ENCODE results near the gene CCL25.
"Not testable (repeated sequence)": the region's sequence is repeated elsewhere in the genome, so short reads cannot be mapped to it uniquely, and the experiment has no call there.

CCL25 gene

DNA sequence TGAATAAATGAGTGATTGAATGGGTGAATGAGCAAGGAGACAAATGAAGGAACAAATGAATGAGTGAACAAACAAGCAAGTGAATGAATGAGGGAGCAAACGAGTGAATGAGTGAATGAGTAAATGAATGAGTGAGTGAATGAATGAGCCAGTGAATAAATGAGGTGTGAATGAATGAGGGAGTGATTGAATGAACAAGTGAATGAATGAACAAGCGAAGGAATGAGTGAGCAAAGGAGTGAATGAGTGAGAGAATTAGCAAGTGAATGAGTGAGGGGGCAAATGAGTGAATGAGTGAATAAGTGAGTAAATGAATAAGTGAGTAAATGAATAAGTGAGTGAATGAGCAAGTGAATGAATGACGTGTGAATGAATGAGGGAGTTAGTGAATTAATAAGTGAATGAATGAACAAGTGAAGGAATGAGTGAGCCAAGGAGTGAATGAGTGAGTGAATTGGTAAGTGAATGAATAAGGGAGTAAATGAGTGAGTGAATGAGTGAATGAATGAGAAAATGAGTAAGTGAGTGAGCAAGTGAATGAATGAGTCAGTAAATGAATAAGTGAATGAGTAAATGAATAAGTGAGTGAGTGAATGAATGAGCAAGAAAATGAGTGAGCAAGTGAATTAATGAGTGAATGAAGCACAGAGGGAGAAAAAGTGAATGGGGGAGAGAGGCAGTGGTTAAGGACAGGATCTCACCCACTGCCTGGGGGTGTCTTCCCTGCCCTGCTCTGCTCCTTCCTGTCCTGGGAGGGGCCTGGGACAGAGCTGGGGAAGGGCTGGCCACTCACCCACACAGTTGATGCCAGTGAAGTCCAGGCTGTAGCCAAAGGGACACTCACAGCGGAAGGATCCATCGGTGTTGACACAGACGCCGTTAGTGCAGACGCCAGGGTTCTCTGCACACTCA is 36.4 kb downstream of the CCL25 start:
- no peak for DNase-seq

DNA sequence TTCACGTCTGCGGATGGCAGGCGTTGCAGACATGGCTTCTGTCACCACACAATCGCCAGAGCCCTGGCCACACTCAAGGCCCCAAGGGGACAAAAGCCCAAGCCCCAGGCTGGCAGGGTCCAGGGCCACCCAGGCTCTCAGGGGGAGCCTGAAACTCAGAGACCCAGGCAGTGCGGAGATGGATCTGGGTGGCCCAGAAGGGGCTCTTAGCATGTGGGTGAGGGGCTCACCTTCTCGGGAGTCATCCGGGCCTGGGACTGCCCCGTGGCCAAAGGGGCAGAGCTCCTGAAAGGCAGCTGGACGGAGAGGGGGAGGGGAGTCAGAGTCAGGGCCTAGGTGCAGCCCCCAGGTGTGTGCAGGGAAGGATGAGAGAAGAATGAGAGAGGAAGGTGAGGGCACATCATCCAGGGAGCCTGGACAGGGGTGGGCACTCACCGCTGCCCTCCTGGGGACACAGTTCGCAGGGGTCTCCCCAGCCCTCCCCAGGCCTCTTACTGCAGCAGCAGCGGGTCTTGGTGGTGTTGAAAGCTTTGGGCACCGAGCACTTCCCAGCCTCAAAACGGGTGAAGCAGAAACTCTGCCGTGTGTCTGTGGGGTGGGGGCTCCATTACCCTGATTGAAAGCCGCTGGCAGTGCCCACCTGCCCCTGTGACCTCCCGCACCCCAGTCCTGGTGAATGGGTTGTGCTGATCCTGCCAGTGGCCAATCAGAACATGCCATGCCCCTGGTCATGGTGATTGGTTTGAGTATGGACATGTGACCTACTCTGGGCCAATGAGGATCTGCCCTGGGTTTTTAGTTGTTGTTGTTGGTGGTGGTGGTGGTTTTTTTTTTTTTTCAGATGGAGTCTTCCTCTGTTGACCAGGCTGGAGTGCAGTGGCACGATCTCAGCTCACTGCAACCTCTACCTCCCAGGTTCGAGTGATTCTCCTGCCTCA is 37.4 kb downstream of the CCL25 start:
- DNase-seq: no peak

DNA sequence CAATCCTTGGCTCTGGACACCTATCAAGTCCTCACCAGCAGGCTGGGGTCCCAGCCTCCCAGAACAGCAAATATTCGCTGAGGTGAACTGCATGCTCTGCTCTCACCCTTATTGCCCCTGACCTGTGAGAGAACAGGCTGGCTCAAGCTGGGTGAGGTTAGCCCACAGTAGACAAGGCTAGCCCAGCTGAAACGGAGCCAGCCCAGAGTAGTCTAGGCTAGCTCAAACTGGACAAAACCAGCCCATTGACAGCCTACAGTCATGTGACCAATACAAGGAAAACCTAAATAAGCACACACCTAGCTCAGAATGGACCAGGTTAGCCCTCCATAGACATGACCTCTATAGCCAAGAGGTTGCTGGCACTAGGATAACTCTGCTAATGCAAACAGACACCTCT is 38.4 kb downstream of the CCL25 start:
- no peak for DNase-seq

DNA sequence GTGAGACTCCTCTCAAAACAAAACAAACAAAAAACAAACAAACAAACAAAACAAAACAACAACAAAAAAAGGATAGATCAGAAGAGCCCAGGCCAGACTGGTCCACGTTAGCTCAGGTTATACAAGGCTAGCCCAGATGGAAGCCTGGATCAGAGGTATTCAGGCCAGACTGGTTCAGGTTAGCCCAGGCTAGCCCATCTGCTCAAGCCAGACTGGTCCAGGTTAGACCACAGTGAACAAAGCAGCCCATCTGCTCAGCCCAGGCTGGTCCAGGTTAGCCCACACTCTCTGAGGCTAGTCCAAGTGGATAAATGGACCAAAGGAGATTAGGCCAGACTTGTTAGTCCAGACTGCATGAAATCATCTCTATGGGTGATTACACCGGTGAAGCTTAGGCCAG is 41.2 kb downstream of the CCL25 start:
- no peak for DNase-seq

DNA sequence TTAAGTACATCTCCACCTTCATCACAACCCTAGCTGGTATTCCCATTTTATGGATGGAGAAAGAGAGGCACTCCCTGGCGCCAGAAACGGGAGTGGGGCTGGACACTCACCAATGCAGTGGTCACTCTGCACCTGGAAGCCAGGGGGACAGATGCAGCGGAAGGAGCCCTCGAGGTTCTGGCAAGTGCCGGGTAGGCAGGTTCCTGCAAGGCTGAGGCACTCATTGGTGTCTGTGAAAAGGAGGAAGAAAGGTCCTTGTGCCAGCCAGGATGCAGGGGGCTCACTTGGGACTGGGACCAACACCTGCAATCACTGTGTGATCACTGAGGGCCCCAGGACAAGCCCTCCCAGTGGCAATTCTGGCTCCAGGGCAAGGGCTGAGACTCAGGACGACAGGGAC is 41.8 kb downstream of the CCL25 start:
- DNase-seq: no peak

DNA sequence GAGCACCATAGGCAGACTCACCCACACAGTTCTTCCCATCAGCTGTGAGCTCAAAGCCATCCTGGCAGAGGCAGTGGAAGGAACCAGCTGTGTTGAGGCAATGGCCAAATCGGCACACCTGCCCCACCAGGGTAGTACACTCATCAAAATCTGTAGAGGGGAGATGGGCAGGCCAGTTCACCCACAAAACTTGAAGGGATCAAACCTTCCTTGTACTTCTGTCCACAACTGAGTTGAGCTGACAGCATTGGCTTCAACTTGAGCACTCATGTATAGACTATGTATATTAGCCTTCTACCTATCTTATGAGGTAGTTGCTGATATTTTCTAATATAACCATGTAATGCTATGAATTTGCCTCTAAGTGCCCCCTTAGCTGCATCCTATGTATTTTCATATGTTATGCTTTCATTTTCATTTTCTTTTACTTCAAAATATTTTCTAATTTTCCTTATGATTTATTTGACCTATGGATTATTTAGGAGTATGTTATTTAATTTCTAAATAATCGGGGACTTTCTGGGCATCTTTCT is 42.9 kb downstream of the CCL25 start:
- DNase-seq: no peak

DNA sequence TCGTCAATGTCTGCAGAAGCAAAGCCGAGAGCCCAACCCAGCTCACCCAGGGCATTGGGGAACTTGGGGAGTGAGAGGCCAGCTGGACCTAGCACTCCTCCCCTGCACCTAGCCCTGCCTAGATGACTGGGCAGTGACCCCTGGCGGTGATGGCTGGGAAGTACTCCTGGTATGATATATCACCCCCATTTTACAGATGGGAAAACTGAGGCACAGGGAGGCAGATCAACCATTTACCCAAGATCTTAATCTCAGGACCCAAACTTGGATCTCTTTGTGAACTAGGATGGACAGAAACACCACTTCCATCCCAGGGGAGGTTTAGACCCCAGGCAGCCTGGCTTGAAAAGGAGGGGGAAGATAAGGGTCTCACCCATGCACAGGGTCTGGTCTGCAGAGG is 43.5 kb downstream of the CCL25 start:
- no peak for DNase-seq

DNA sequence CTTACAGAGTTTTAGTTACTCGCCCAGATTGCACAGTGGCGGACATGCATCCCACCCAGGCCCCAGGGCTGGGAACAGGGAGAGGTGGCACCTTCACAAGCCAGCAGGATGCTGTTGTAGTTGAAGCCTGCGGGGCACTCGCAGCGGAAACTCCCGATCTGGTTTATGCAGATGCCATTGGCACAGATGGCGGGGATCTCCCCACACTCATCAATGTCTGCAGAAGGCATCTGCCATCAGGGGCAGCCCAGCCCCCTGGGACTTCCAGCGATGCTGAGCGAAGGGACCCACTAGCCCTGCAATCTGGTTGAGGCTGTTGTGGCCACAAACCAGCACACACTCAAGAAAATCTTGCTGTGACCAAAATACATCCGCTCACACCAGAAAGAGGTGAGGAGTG is 44.6 kb downstream of the CCL25 start:
- no peak for DNase-seq

DNA sequence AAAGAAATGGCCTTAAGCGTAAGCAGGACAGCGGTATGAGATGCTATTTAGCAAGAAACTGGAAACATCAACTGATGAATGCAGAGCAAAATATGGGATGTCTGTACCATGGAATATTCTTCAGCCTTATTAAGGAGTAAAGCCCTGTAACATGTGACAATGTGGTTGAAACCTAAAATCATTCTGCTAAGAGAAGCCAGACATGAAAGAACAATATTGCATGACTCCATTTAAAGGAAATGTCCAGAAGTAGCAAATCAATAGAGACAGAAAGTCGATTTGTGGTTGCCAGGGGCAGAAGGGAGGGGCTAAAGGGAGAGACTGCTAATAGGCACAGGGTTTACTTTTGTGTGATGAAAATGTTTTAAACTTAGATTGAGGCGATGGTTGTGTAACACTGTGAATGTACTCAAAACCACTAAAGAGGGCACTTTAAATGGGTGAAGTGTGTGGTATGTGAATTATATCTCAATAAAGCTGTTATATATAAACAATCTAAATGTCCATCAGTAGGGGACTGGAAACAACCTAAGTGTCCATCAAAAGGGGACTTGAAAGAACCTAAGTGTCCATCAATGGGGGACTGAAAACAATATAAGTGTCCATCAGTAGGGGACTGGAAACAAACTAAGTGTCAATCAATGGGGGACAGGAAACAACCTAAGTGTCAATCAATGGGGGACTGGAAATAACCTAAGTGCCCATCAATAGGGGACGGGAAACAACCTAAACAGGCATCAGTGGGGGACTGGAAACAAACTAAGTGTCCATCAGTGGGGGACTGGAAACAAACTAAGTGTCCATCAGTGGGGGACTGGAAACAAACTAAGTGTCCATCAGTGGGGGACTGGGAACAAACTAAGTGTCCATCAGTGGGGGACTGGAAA is 45.4 kb downstream of the CCL25 start:
- DNase-seq: no peak

DNA sequence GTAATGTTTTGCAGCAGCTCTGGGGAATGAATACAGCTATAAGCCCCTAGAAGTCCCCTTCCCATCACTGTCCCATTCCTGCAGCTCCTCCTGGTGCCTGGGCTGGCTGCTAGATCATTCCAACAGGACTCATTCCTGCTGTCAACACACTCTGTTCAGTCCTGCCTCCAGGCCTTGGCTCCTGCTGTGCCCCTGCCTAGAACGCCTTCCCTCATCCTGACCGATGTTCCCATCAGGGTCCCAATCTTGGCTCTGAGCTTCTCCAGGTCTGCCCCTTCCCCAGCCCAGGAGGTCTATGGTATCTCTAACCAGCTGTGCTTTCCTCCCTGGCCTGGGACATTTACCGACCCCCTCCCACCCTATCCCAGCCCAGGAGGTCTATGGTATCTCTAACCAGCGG is 48.8 kb downstream of the CCL25 start:
- no peak for DNase-seq

DNA sequence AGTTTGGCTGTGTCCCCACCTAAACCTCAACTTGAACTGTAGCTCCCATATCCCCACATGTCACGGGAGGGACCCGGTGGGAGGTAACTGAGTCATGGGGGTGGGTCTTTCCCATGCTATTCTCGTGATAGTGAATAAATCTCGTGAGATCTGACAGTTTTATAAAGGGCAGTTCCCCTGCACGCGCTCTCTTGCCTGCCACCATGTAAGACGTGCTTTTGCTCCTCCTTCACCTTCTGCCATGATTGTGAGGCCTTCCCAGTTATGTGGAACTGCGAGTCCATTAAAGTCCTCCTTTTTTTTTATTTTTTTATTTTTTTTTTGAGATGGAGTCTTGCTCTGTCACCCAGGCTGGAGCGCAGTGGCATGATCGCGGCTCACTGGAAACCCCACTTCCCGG is 49.4 kb downstream of the CCL25 start:
- DNase-seq: not testable (repeated sequence)

DNA sequence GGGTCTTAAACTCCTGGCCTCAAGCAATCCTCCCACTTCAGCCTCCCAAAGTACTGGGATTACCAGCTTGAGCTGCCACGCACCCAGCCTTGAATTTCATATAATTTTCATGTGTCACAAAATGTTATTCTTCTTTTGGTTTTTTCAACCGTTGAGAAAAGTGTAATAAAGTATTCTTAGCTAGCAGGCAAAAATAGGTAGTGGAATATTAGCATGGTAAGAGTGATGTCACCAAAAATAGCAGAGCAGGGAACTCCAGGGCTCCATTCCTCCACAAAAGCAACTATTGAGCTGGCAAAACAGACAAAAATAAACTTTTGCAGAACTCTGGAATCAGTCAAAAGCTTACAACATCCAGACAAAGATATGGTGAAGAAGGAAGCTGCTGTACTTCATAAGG is 52.9 kb downstream of the CCL25 start:
- DNase-seq: no peak

DNA sequence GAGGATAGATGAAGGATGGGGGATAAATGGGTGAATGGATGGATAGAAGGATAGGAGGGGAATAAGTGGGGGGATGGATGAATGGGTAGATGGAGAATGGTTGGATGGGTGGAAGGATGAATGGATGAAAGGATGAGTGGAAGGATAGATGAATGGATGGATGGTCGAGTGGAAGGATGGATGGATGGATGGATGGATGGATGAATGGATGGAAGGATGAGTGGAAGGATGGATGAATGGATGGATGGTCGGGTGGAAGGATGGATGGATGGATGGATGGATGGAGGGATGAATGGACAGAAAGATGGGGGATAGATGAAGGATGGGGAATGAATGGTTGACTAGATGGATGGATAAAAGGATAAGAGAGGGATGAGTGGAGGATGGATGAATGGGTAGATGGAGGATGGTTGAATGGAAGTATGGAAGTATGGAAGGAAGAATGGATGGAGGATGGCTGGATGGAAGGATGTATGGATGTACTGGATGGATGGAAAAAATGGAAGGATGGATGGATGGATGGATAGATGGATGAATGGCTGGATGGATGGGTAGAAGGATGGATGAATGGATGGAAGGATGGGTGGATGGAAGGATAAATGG is 54.8 kb downstream of the CCL25 start:
- DNase-seq: no peak

DNA sequence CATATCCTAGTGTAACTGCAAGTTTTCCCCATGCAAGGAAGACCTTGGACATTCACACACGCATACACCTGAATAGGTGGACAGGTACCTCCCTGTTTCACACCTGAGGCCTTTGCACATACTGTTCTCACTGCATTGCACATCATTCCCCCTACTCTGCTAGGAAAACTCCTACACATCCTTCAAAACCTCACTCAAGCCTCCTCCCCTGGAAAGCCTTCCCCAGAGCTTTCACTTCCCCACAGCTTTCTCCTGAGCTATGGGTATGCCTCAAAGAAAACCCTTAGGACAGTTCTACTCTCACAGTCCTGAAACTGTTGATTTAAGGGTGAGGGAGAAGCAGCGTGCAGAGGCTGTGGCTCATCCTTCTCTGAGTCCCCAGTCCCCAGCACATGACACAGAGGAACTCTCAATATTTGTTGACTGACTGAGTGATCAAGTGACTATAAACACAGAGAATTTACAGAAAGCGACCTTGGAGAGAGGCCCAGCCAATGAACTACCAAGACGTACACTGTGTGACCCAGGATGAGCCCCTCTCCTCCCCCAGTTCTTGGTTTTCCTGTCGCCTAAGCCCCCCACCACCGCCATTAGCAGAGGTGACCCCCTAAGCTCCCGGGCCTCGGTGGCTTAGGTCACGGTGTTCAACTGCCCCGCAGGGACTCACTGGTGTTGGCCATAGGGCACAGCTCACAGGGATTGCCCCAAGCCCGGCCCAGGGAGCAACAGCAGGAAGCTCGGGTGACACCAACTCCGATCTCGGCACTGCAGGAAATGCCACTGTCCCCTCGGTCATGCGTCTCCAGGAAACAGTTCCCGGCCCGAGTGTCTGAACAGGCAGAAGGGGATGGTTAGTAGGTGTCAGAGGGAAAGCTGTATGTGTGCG is 56.2 kb downstream of the CCL25 start:
- no peak for DNase-seq

DNA sequence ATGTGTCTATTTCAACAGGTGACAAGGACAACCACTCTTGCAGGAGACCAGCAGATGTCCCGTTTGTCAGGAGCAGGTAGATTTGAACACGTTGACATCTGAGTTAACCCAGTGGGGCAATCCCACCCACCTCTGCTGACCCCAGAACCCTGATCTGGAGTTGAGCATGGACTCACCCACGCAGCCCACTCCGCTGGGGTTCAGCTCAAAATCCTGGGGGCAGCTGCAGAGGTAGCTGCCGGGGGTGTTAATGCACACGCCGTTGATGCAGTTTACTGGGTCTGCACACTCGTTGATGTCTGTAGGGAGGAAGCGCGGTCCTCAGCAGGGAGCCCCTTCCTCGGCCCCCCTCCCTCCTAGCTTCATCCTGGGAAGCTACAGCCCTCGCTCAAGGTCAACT is 56.9 kb downstream of the CCL25 start:
- DNase-seq: no peak

DNA sequence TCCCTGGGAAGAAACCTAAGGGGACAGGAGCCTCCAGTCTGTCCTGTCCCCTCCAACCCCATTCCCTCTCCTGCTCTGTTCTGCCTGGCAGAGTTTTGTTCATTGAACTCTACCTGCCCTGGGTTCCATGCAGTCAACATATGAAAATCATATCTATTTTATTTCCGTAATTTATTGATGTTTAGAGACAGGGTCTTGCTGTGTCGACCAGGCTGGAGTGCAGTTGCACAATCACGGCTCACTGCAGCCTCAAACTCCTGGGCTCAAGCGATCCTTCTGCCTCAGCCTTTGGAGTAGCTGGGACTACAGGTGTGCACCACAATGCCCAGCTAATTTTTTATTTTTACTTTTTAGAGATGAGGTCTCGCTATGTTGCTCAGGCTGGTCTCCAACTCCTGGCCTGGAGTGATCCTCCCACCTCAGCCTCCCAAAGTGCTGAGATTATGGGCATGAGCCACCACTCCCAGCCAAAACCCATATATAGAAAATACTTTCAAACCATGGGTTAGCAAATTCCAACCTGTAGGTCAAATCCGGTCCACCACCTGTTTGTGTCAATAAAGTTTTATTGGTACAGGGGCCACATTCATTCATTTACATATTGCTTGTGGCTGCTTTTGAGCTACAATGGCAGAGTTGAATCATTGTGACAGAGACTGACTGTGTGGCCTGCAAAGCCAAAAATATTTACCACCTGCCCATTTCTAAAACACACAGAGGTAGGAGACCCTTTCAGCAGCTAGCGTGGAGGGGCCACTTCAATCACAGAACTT is 57.5 kb downstream of the CCL25 start:
- no peak for DNase-seq

DNA sequence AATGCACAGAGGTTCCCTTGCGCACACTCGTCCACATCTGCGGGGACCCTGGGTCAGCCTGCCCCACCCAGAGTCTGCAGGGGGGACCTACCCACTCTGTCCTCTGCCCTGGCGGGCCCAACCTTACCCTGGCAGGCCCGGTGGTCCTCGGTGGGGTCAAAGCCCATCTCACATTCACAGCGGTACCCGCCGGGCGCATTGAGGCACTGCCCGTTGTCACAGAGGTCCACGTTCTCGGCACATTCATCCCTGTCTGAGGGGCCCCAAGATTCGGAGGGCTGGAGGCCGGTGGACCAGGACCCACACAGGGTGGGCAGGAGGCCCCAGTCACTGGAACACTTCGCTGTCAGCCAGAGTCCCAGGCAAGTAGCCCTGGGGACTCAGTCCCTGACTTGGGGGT is 58.4 kb downstream of the CCL25 start:
- DNase-seq: no peak

DNA sequence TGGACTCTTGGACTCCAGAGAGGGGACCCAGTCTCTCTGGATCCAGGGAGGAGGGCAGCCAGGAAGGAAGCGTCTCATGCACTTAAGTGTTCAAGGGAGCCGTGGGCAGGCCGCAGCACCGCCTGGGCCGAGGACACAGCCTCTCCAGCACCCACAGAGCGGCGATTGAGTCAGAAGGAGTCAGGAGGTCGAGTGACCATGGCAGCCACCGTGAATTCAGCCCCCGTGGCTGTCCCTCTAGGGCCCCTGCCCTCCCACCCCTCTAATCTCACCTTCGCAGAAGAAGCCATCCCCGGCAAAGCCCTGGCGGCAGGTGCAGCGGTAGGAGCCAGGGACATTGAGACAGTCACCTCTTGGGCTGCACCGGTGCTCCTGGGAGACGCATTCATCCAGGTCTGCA is 58.8 kb downstream of the CCL25 start:
- DNase-seq: no peak
